HG03565 (cell line): ENCODE results near the gene CCDC54.

Experiments
- ATAC-seq: cut with Tn5 transposase; IDR thresholded peaks from one replicate; pipeline ENCODE4 v1.9.1; 2021; ENCODE audit warnings: mild to moderate bottlenecking, moderate library complexity; ENCODE audit not compliant: unreplicated experiment

Gene CCDC54

GRCh38 chr3:107392549-107393165 is 15.4 kb downstream of the CCDC54 start:
- ATAC-seq, result no peak

GRCh38 chr3:107394502-107394901 is 17.3 kb downstream of the CCDC54 start:
- no peak for ATAC-seq

GRCh38 chr3:107395066-107395465 is 17.8 kb downstream of the CCDC54 start:
- ATAC-seq, result no peak

- ATAC-seq, result no peak
Measured at GRCh38 chr3:107401301-107401700, 24.1 kb downstream of the CCDC54 start.

GRCh38 chr3:107402214-107402613 is 25.0 kb downstream of the CCDC54 start:
- ATAC-seq, result no peak

- no peak for ATAC-seq
Measured at GRCh38 chr3:107404727-107405469, 27.7 kb downstream of the CCDC54 start.

GRCh38 chr3:107407355-107407754 is 30.1 kb downstream of the CCDC54 start:
- no peak for ATAC-seq

- ATAC-seq, result no peak
Measured at GRCh38 chr3:107408513-107408912, 31.3 kb downstream of the CCDC54 start.

GRCh38 chr3:107409365-107409764 is 32.1 kb downstream of the CCDC54 start:
- no peak for ATAC-seq

- no peak for ATAC-seq
Measured at GRCh38 chr3:107410606-107411005, 33.4 kb downstream of the CCDC54 start.

- no peak for ATAC-seq
Measured at GRCh38 chr3:107411056-107411455, 33.8 kb downstream of the CCDC54 start.

GRCh38 chr3:107411779-107412178 is 34.5 kb downstream of the CCDC54 start:
- ATAC-seq, result no peak

GRCh38 chr3:107412376-107412775 is 35.1 kb downstream of the CCDC54 start:
- ATAC-seq, result no peak

- no peak for ATAC-seq
Measured at GRCh38 chr3:107413264-107413663, 36.0 kb downstream of the CCDC54 start.

GRCh38 chr3:107414325-107414964 is 37.2 kb downstream of the CCDC54 start:
- ATAC-seq, result peak; percentile 93

GRCh38 chr3:107416138-107416537 is 38.9 kb downstream of the CCDC54 start:
- ATAC-seq, result no peak

GRCh38 chr3:107416886-107417285 is 39.6 kb downstream of the CCDC54 start:
- no peak for ATAC-seq

- ATAC-seq, result peak; percentile 84
Measured at GRCh38 chr3:107421170-107421792, 44.0 kb downstream of the CCDC54 start.

GRCh38 chr3:107421881-107422280 is 44.6 kb downstream of the CCDC54 start:
- ATAC-seq, result no peak

- ATAC-seq, result no peak
Measured at GRCh38 chr3:107425033-107425432, 47.8 kb downstream of the CCDC54 start.

GRCh38 chr3:107426223-107426622 is 49.0 kb downstream of the CCDC54 start:
- no peak for ATAC-seq
